A673 (cell line): ENCODE measurements around the gene WNT6. TPM values are rescaled to one million over a fixed set of nuclear protein-coding genes. Genes with fewer than 3 reads are reported as not detected.
A peak's percentile ranks its signal among the peaks of the same experiment; 100 is the strongest.

Source experiments
- BruUV-seq: library from RNA; stranded (reverse); fragments of 400-500 nt; replicated peaks from 2 replicates; lab custom pipeline; 2021; lab: Mats Ljungman, UMichigan
- CTCF ChIA-PET: fragments of 300-600 bp; sonication (Branson Sonifier 250); formaldehyde crosslinking; loops from one replicate; lab custom pipeline; 2022; ENCODE audit warnings: antibody characterized with exemption; lab: Charles Lee
- POLR2A ChIA-PET: fragments of 300-600 bp; sonication (Branson Sonifier 250); formaldehyde crosslinking; loops from one replicate; lab custom pipeline; 2022; ENCODE audit warnings: antibody characterized with exemption; ENCODE audit not compliant: low non-redundant PET; lab: Charles Lee
- DNase-seq: peaks from one replicate; pipeline ENCODE4 v3.0.0-alpha.2; 2015; ENCODE audit warnings: low spot score
- H3K27ac ChIP-seq: fragments of 200-600 bp; sonication (generic); 2 replicates; pipeline ENCODE4 v1.5.1; 2016; ENCODE audit warnings: mixed run types, low read depth, mild to moderate bottlenecking, mixed read lengths, antibody characterized with exemption, low read length; ENCODE audit not compliant: poor library complexity, severe bottlenecking
- H3K27me3 ChIP-seq: fragments of 200-600 bp; sonication (generic); replicated peaks from 2 replicates; pipeline ENCODE4 v1.6.1; 2017; ENCODE audit warnings: mixed run types, low read depth, mild to moderate bottlenecking, mixed read lengths, antibody characterized with exemption, low read length; ENCODE audit not compliant: insufficient read depth, poor library complexity
- H3K36me3 ChIP-seq: fragments of 200-600 bp; sonication (generic); 2 replicates; pipeline ENCODE4 v1.6.1; 2016; ENCODE audit warnings: mixed run types, mild to moderate bottlenecking, mixed read lengths, antibody characterized with exemption, low read length; ENCODE audit not compliant: insufficient read depth, poor library complexity, severe bottlenecking
- H3K4me1 ChIP-seq: fragments of 200-600 bp; sonication (generic); 2 replicates; pipeline ENCODE4 v1.6.1; 2017; ENCODE audit warnings: mixed run types, mild to moderate bottlenecking, mixed read lengths, antibody characterized with exemption, low read length; ENCODE audit not compliant: insufficient read depth, poor library complexity, severe bottlenecking
- H3K4me3 ChIP-seq: fragments of 200-600 bp; sonication (generic); 2 replicates; pipeline ENCODE4 v1.5.1; 2016; ENCODE audit warnings: low read depth, mixed run types, mild to moderate bottlenecking, mixed read lengths, low read length; ENCODE audit not compliant: poor library complexity, severe bottlenecking
- H3K9me3 ChIP-seq: fragments of 200-600 bp; sonication (generic); 2 replicates; pipeline ENCODE4 v1.6.1; 2016; ENCODE audit warnings: mixed run types, low read depth, mild to moderate bottlenecking, mixed read lengths, antibody characterized with exemption, low read length; ENCODE audit not compliant: poor library complexity, severe bottlenecking
- CTCF ChIP-seq: fragments of 300-800, 200-600 bp; sonication (generic); conservative IDR thresholded peaks from 2 replicates; pipeline ENCODE4 v1.5.1; 2017; ENCODE audit warnings: low read depth, mild to moderate bottlenecking, antibody characterized with exemption, low read length, moderate library complexity, mixed read lengths
- EZH2 ChIP-seq: fragments of 200-600 bp; sonication (generic); IDR thresholded peaks from 2 replicates; pipeline ENCODE4 v1.6.1; 2017; ENCODE audit warnings: borderline replicate concordance, low read depth, mild to moderate bottlenecking, mixed read lengths, antibody characterized with exemption, low read length; ENCODE audit not compliant: poor library complexity, severe bottlenecking
- intact Hi-C: fragments of 100-400 bp; cut with micrococcal nuclease; formaldehyde crosslinking; loops from one replicate; pipeline ENCODE4 v1.10.0; 2022; ENCODE audit not compliant: unreplicated experiment
- total RNA-seq: library from RNA; stranded (reverse); gene quantifications from 2 replicates; pipeline ENCODE4 v1.2.3, GENCODE V29; 2021

WNT6 gene
- total RNA-seq, 1 experiment from 2014 or later = not detected

- peak overlapping the region; percentile 45 for H3K4me3 ChIP-seq
Observed at GRCh38 chr2:218893349-218894150, 33.9 kb downstream of the WNT6 start.

GRCh38 chr2:218894151-218894879 lies 34.7 kb downstream of the WNT6 start:
- DNase-seq = no peak
- Histone ChIP-seq H3K9me3 (no peaks in the 10 kb centered on the region), H3K36me3 (no peaks in the 10 kb centered on the region), H3K27ac (no peak overlapping the region), H3K4me1 (peaks cover 30% of the 10 kb centered on the region), H3K4me3 (no peak overlapping the region), H3K27me3 (peaks cover 24% of the 10 kb centered on the region)
- CTCF ChIA-PET = no interaction called here
- intact Hi-C loops = no loop called here
- POLR2A ChIA-PET = no interaction called here
- no TSS peak for BruUV-seq
- TF ChIP-seq EZH2 (no peak), CTCF (no peak)

More at GRCh38 chr2:218893349-218894150, 33.9 kb downstream of the WNT6 start:
- intact Hi-C loops = no loop called here
- ChIA-PET CTCF (interaction anchor here (1.8 kb wide), 1 partner anchor 33 kb away, joined by 9 read pairs; no protein-coding TSS in a partner anchor), POLR2A (no interaction called here)
- Histone ChIP-seq H3K36me3 (no peaks in the 10 kb centered on the region), H3K27ac (no peak overlapping the region), H3K9me3 (no peaks in the 10 kb centered on the region), H3K27me3 (peaks cover 17% of the 10 kb centered on the region), H3K4me1 (peaks cover 30% of the 10 kb centered on the region)
- BruUV-seq = no TSS peak
- no peak for TF ChIP-seq CTCF
- no peak for DNase-seq

- intact Hi-C loops = no loop called here
- TF ChIP-seq CTCF = no peak
- TF ChIP-seq EZH2 = no peak
- ChIA-PET POLR2A (no interaction called here), CTCF (no interaction called here)
- peaks cover 30% of the 10 kb centered on the region for H3K4me1 ChIP-seq
- H3K9me3 ChIP-seq = no peaks in the 10 kb centered on the region
- H3K36me3 ChIP-seq = no peaks in the 10 kb centered on the region
- no peak overlapping the region for H3K4me3 ChIP-seq
- no peak overlapping the region for H3K27ac ChIP-seq
- BruUV-seq = no TSS peak
- no peak for DNase-seq
- peaks cover 29% of the 10 kb centered on the region for H3K27me3 ChIP-seq
Observed at GRCh38 chr2:218894880-218895157, 35.2 kb downstream of the WNT6 start.
